Stimulated activated naive CD4-positive, alpha-beta T cell treated with Interleukin-2 at 50 U/mL for 16 hours (primary cell): ENCODE results near the gene MARVELD1.

Experiments
- DNase-seq: peaks from one replicate; lab custom pipeline; 2025; lab: John Stamatoyannopoulos, UW

The MARVELD1 gene

GRCh38 chr10:97755718-97756117 lies 42.2 kb downstream of the MARVELD1 start:
- no peak for DNase-seq

- no peak for DNase-seq
Observed at GRCh38 chr10:97757471-97757870, 43.9 kb downstream of the MARVELD1 start.

GRCh38 chr10:97759158-97759887 lies 45.8 kb downstream of the MARVELD1 start:
- peak; percentile 24 for DNase-seq

GRCh38 chr10:97759946-97760345 lies 46.4 kb downstream of the MARVELD1 start:
- DNase-seq, result no peak

GRCh38 chr10:97760461-97761257 lies 47.1 kb downstream of the MARVELD1 start:
- DNase-seq, result no peak

- DNase-seq, result no peak
Observed at GRCh38 chr10:97761331-97761865, 47.9 kb downstream of the MARVELD1 start.

GRCh38 chr10:97762056-97762455 lies 48.5 kb downstream of the MARVELD1 start:
- no peak for DNase-seq

- no peak for DNase-seq
Observed at GRCh38 chr10:97762816-97763215, 49.3 kb downstream of the MARVELD1 start.

GRCh38 chr10:97763411-97763810 lies 49.9 kb downstream of the MARVELD1 start:
- DNase-seq, result no peak

GRCh38 chr10:97763947-97764346 lies 50.4 kb downstream of the MARVELD1 start:
- no peak for DNase-seq

GRCh38 chr10:97764519-97764931 lies 51.0 kb downstream of the MARVELD1 start:
- no peak for DNase-seq

GRCh38 chr10:97765201-97765600 lies 51.7 kb downstream of the MARVELD1 start:
- DNase-seq, result no peak

GRCh38 chr10:97766106-97766810 lies 52.7 kb downstream of the MARVELD1 start:
- no peak for DNase-seq

- no peak for DNase-seq
Observed at GRCh38 chr10:97766996-97767924, 53.7 kb downstream of the MARVELD1 start.
